PC-3 (cell line): ENCODE results near the gene NSG2.

Source experiments
- CTCF ChIP-seq: fragments of 300-600 bp; sonication (generic); conservative IDR thresholded peaks from 2 replicates; pipeline ENCODE4 v1.5.1; 2017; ENCODE audit warnings: antibody characterized with exemption, low read depth, mild to moderate bottlenecking, low read length
- EZH2 ChIP-seq: fragments of 300-600 bp; sonication (generic); IDR thresholded peaks from one replicate; pipeline ENCODE4 v1.6.1; 2017; ENCODE audit warnings: antibody characterized with exemption, mild to moderate bottlenecking, low read length; ENCODE audit not compliant: unreplicated experiment
- EZH2phosphoT487 ChIP-seq: fragments of 300-600 bp; sonication (generic); IDR thresholded peaks from 2 replicates; pipeline ENCODE4 v1.6.1; 2018; ENCODE audit warnings: mild to moderate bottlenecking, antibody characterized with exemption, low read length, borderline replicate concordance

DNA sequence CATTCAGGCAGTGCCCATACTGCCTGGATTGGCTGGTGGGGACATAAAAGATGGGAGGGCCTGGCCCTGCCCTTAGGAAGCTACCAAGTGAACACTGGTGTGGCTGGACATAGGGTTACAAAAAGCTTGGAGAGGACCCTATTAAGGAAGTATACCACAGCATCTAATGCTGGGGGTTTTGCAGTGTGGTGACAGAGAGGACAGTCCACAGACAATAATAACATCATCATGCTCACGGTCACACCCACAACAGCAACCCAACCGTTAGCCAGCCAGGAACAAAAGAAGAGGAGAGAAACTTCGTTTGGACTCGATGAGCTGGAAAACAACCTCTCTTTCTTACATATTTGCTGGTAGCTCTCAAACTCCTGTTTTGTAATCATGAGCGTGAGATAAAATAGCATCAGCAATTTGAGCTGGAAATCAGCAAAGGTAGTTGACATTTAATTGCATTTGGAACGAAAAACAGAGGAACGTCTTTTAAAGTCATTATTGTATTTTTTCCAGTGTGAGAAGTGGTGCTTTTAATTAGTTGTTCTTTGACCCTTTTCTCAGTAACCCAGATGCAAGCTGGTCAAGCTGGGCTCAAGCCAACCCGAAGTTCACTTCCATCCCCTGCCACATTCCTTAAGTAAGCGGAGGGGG is 73.4 kb downstream of the NSG2 start:
- TF ChIP-seq CTCF = no peak
- no peak for TF ChIP-seq EZH2
- no peak for TF ChIP-seq EZH2phosphoT487
